Activated naive CD8-positive, alpha-beta T cell treated with anti-CD3 and anti-CD28 coated beads, Interleukin-2, amount 50 U/mL, for 16 hours (primary cell): ENCODE measurements around the gene MAML1.
"Not testable (repeated sequence)": the region's sequence is repeated elsewhere in the genome, so short reads cannot be mapped to it uniquely, and the experiment has no call there.

ENCODE experiments used
- DNase-seq: peaks from one replicate; pipeline ENCODE4 v3.0.0-alpha.2; 2020; ENCODE audit warnings: low read depth, low spot score

Gene MAML1

DNA sequence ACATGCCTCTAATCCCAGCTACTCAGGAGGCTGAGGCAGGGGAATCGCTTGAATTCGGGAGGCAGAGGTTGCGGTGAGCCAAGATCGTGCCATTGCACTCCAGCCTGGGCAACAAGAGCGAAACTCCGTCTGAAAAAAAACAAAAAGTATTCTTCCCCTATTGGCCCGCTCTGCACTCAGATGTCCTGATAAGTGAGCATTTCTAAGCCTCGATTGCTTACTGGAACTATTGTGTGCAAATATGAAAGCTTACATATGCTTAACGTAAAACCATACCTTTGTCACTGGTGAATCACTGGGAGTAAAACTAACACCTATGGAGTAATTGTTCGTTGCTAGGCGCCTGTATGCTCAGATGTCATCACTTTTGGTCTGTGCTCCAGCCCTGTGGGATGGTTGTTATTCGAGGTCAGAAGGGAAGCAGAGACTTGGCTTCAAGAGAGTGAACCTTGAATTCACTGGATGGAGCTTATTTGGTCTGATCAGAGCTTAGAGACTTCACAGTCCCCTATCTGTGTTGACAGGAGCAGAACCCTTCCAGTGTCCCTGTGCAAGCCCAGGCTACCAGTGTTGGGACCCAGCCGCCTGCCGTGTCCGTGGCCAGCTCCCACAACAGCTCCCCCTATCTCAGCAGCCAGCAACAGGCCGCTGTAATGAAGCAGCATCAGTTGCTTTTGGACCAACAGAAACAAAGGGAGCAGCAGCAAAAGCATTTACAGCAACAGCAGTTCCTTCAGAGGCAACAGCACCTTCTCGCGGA lies 35.9 kb downstream of the MAML1 start:
- no peak for DNase-seq

DNA sequence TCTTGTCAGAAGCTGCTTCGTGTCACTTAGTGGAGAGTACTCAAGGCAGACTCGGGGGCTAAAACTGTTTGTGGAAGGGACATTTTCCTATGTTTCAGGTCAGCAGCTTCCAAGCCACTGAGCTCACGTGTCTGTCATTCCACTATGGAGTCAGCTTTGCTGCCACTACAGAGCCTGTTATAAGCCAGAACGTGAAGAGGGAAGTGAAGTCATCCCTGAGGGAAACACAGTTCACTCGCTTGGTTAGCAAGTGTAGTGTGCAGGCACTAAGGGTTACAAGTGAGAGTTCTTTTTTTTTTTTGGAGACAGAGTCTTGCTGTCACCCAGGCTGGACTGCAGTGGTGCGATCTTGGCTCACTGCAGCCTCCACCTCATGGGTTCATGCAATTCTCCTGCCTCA lies 36.6 kb downstream of the MAML1 start:
- DNase-seq, result no peak

- no peak for DNase-seq
Measured at GRCh38 chr5:179769796-179770195, 37.2 kb downstream of the MAML1 start.

GRCh38 chr5:179771311-179771895 lies 38.8 kb downstream of the MAML1 start:
- DNase-seq, result no peak

DNA sequence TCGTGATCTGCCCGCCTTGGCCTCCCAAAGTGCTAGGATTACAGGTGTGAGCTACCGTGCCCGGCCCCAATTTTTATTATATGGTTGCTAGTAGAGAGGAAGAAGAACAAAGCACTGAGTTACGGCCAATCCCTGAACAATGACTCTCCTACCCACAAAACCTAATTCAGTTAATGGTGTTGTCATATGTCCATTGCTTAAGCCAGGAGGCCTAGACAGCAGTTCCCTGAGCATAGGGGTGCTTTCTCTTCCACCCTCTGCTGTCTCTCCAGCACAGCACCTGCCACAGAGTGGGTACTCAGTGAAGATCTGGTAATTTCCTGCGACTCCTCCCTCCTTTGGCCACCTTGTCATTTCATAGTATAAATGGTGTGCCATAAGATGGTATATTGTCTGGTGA lies 39.7 kb downstream of the MAML1 start:
- DNase-seq, result no peak

DNA sequence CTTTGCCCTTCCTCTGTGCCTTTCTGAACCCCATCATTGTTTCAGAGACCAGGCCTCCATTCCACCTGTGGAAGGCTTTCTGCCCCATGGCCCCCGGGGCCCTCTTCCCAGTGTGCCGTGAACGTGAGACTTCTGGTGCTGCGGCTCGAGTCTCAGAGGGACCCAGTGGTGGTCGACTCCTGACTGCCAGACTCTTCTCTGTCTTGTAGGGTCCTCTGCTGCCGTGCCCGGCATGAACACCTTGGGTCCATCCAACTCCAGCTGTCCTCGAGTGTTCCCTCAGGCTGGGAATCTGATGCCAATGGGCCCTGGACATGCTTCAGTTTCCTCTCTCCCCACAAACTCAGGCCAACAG lies 41.0 kb downstream of the MAML1 start:
- no peak for DNase-seq

DNA sequence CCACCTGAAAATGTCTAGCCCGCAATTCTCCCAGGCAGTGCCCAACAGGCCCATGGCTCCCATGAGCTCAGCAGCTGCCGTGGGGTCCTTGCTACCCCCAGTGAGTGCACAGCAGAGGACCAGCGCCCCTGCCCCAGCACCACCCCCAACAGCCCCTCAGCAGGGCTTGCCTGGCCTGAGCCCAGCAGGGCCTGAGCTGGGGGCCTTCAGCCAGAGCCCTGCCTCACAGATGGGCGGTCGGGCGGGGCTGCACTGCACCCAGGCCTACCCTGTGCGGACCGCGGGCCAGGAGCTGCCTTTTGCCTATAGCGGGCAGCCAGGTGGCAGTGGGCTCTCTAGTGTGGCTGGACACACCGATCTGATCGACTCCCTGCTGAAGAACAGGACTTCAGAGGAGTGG lies 41.8 kb downstream of the MAML1 start:
- DNase-seq, result no peak

- no peak for DNase-seq
Measured at GRCh38 chr5:179776411-179776938, 43.9 kb downstream of the MAML1 start.

GRCh38 chr5:179777456-179777855 lies 44.8 kb downstream of the MAML1 start:
- DNase-seq, result no peak

GRCh38 chr5:179777909-179778308 lies 45.3 kb downstream of the MAML1 start:
- DNase-seq, result no peak

GRCh38 chr5:179778591-179778990 lies 46.0 kb downstream of the MAML1 start:
- no peak for DNase-seq

GRCh38 chr5:179779826-179780225 lies 47.2 kb downstream of the MAML1 start:
- DNase-seq, result no peak

GRCh38 chr5:179780362-179780761 lies 47.7 kb downstream of the MAML1 start:
- DNase-seq, result no peak

GRCh38 chr5:179781846-179782245 lies 49.2 kb downstream of the MAML1 start:
- no peak for DNase-seq

GRCh38 chr5:179783128-179783527 lies 50.5 kb downstream of the MAML1 start:
- DNase-seq, result no peak

DNA sequence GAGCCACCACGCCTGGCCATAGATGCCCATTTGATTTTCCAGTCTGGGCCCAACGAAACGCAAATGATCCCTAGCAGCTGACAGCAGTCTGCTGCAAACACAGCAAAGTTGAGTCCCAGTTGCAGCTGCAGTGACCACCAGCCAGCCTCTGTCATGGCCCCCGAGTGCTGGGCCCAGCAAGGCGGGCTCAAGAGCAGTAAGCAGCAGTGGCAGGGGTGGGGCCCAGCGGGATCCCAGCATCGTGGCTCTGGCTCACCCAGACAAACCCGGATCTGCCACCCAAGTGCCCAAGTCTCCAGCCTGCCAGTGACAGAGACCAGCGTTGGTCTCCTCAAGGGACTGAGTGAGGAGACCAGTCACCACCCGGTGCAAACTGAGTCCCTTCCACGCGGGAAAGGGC lies 54.2 kb downstream of the MAML1 start:
- no peak for DNase-seq

- DNase-seq, result no peak
Measured at GRCh38 chr5:179788193-179788854, 55.7 kb downstream of the MAML1 start.

DNA sequence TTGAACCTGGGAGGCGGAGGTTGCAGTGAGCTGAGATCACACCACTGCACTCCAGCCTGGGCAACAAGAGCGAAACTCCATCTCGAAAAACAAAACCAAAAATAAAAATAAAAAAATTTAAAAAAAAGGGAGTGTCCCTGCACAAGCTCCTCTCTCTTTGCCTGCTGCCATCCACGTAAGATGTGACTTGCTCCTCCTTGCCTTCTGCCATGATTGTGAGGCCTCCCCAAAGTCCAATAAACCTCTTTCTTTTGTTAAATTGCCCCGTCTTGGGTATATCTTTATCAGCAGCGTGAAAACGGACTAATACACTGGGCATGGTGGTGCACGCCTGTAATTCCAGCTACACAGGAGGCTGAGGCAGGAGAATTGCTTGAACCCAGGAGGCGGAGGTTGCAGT lies 56.7 kb downstream of the MAML1 start:
- not testable (repeated sequence) for DNase-seq

DNA sequence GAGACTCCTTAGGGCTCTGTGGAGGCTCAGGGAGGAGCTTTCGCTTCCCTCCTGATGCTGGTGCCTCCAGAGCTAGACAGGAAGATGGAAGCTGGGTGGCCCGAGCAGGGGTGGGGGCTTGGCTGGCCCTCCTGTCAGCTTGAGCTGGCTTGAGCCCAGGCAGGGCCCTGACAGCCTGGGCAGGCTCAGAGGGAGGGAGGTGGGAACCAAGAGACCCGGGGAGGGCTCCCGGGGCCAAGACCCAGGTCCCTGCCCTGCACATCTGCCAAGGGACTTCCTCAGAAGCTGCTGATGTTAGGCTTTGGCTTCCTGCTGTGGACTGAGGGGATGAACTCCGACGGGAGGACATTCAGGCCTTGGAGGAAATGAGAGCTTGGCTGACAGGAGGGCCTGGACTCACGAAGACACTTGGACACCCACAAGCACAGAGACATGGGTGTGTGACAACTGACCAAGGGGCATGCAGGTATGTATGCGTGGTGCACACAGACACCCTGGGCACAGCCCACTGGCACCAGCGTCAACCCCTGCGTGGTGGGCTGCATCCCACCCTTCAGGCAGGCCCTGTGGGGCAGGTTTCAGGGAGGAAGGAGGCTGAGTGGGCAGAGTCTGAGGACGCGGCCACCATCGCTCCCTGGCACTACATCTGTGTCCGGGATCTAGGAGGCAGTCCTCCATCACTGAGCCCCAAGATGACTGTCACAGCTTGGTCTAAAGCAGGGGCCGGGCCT lies 59.4 kb downstream of the MAML1 start:
- no peak for DNase-seq

GRCh38 chr5:179792612-179793467 lies 60.2 kb downstream of the MAML1 start:
- no peak for DNase-seq

DNA sequence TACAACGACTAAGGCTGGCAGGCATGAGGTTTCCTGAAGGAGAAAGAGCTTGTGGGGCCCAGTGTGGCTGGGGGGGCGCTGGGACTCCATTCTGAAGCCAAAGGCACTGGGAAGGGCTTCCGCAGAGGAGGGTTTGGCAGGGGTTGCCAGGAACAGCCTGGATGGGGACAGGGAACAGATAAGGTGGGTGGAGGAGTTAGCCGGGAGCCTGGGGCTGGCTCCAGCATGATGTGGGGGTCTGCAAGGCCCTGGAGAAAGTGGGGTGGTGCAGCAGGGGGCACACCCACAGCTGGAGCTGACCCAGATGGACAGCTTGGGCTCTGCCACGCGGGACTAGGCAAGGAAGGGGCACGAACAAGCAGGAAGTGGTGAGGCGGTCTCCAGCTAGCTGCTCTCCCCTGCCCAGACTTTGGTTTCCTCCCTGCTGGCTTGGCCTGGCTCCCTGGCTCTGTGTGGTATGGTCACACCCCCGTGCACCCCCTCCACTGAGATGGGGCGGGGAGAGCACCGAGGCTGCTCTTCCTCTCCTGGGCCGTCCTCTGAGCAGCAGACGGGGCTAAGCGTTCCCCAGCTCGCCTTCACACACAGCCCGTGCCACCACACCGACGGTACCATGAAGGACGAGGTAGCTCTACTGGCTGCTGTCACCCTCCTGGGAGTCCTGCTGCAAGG lies 61.0 kb downstream of the MAML1 start, which contains the start of gene LTC4S:
LTC4S (plus strand) TSS at position 519 of the 672 bp plus-strand sequence; CDS start at position 614, 95 bp downstream.
- DNase-seq, result no peak
